PC-3 (cell line): ENCODE results near the gene RBMS3. TPM values are rescaled to one million over a fixed set of nuclear protein-coding genes. Genes with fewer than 3 reads are reported as not detected.

Source experiments
- ATAC-seq: fragments of 200-7000 bp; cut with Tn5 transposase; 2 replicates; pipeline ENCODE4 v1.9.1; 2020; ENCODE audit warnings: mild to moderate bottlenecking, moderate library complexity
- BruUV-seq: library from RNA; stranded (reverse); fragments of 400-500 nt; replicated peaks from 2 replicates; lab custom pipeline; 2021; lab: Mats Ljungman, UMichigan
- CTCF ChIA-PET: fragments of 300-600 bp; sonication (Branson Sonifier 250); formaldehyde crosslinking; loops from one replicate; lab custom pipeline; 2022; ENCODE audit warnings: antibody characterized with exemption; lab: Charles Lee
- POLR2A ChIA-PET: fragments of 300-600 bp; sonication (Branson Sonifier 250); formaldehyde crosslinking; loops from one replicate; lab custom pipeline; 2022; ENCODE audit warnings: antibody characterized with exemption; ENCODE audit not compliant: unreplicated experiment; lab: Charles Lee
- DNase-seq: peaks from one replicate; pipeline ENCODE4 v3.0.0-alpha.2; 2015
- H2AFZ ChIP-seq: fragments of 300-600 bp; sonication (generic); 2 replicates; pipeline ENCODE4 v1.6.0; 2016; ENCODE audit warnings: antibody characterized with exemption, low read length
- H3F3A ChIP-seq: fragments of 300-600 bp; sonication (generic); one replicate; pipeline ENCODE4 v1.6.0; 2017; ENCODE audit warnings: antibody characterized with exemption, low read length, control low read depth, mild to moderate bottlenecking; ENCODE audit not compliant: unreplicated experiment
- H3K27ac ChIP-seq: fragments of 300-600 bp; sonication (generic); 2 replicates; pipeline ENCODE4 v1.5.1; 2016; ENCODE audit warnings: mild to moderate bottlenecking, low read length
- H3K27me3 ChIP-seq: fragments of 300-600 bp; sonication (generic); 2 replicates; pipeline ENCODE4 v1.6.1; 2016; ENCODE audit warnings: low read length, mixed read lengths
- H3K36me3 ChIP-seq: fragments of 300-600 bp; sonication (generic); 2 replicates; pipeline ENCODE4 v1.6.1; 2016; ENCODE audit warnings: low read depth, mixed run types, low read length, mixed read lengths
- H3K4me1 ChIP-seq: fragments of 300-600 bp; sonication (generic); 2 replicates; pipeline ENCODE4 v1.5.1; 2016; ENCODE audit warnings: low read length; ENCODE audit not compliant: insufficient read depth
- H3K4me2 ChIP-seq: fragments of 300-600 bp; sonication (generic); 2 replicates; pipeline ENCODE4 v1.6.0; 2016; ENCODE audit warnings: low read length
- H3K4me3 ChIP-seq: fragments of 300-600 bp; sonication (generic); 2 replicates; pipeline ENCODE4 v1.5.1; 2016; ENCODE audit warnings: mild to moderate bottlenecking, low read length, mixed read lengths
- H3K79me2 ChIP-seq: fragments of 300-600 bp; sonication (generic); 2 replicates; pipeline ENCODE4 v1.6.1; 2017; ENCODE audit warnings: low read length, mixed read lengths
- H3K9ac ChIP-seq: fragments of 300-600 bp; sonication (generic); 2 replicates; pipeline ENCODE4 v1.6.0; 2016; ENCODE audit warnings: mild to moderate bottlenecking, low read length
- H3K9me2 ChIP-seq: fragments of 300-600 bp; sonication (generic); replicated peaks from 2 replicates; pipeline ENCODE4 v1.6.1; 2016; ENCODE audit warnings: mixed run types, low read length, mixed read lengths
- H3K9me3 ChIP-seq: fragments of 300-600 bp; sonication (generic); 2 replicates; pipeline ENCODE4 v1.6.1; 2016; ENCODE audit warnings: low read length, mixed read lengths
- H4K20me1 ChIP-seq: fragments of 300-600 bp; sonication (generic); 2 replicates; pipeline ENCODE4 v1.6.1; 2016; ENCODE audit warnings: low read length, mixed read lengths
- EZH2 ChIP-seq: fragments of 300-600 bp; sonication (generic); IDR thresholded peaks from one replicate; pipeline ENCODE4 v1.6.1; 2017; ENCODE audit warnings: antibody characterized with exemption, mild to moderate bottlenecking, low read length; ENCODE audit not compliant: unreplicated experiment
- EZH2phosphoT487 ChIP-seq: fragments of 300-600 bp; sonication (generic); IDR thresholded peaks from 2 replicates; pipeline ENCODE4 v1.6.1; 2018; ENCODE audit warnings: mild to moderate bottlenecking, antibody characterized with exemption, low read length, borderline replicate concordance
- intact Hi-C: fragments of 100-400 bp; cut with micrococcal nuclease; formaldehyde crosslinking; loops from 2 replicates; pipeline ENCODE4 v1.9.0; 2023
- total RNA-seq: library from RNA; depleted of rRNA; stranded (reverse); fragments of >200 nt; gene quantifications from 2 replicates; pipeline ENCODE4 v1.2.3, GENCODE V29; 2014
- TF ChIP-seq, protein P1 (sequence below): fragments of 300-600 bp; sonication (generic); conservative IDR thresholded peaks from 2 replicates; pipeline ENCODE4 v1.5.1; 2017; ENCODE audit warnings: antibody characterized with exemption, low read depth, mild to moderate bottlenecking, low read length

Gene RBMS3
- total RNA-seq, 1 experiment from 2014 or later: 5.4 TPM

DNA sequence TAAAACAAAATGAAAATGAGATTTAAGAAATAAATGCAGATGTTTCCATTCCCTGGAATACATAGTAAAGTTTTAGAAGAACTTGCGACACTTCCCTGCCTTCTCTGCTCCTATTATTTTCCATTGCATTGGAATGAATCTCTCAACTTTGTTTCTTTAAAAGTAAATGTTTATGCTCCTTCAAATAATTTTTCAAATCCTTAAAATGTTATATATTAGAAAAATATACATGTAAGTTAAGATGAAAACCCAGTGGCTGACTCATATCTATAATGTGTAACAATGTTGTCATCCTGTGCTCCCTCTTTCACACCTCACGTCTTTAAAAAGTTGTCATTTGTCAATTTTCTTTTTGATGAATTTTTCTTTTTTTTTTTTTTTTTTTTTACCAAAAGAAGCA is 3.6 kb downstream of the RBMS3 start:
- peak overlapping the region; percentile 84 for H3K4me2 ChIP-seq
- H2AFZ ChIP-seq: no peak overlapping the region
- ATAC-seq (no peak), DNase-seq (no peak)
- ChIA-PET CTCF (no interaction called here), POLR2A (no interaction called here)
- no peaks in the 10 kb centered on the region for H4K20me1 ChIP-seq
- no peaks in the 10 kb centered on the region for H3K27me3 ChIP-seq
- no peaks in the 10 kb centered on the region for H3K36me3 ChIP-seq
- intact Hi-C loops: loop anchor here (5.0 to 10.0 kb wide), 3 partner anchors 82 to 330 kb away; no protein-coding TSS in a partner anchor
- TF ChIP-seq EZH2phosphoT487 (no peak), EZH2 (no peak)
- TF ChIP-seq, protein P1, sequence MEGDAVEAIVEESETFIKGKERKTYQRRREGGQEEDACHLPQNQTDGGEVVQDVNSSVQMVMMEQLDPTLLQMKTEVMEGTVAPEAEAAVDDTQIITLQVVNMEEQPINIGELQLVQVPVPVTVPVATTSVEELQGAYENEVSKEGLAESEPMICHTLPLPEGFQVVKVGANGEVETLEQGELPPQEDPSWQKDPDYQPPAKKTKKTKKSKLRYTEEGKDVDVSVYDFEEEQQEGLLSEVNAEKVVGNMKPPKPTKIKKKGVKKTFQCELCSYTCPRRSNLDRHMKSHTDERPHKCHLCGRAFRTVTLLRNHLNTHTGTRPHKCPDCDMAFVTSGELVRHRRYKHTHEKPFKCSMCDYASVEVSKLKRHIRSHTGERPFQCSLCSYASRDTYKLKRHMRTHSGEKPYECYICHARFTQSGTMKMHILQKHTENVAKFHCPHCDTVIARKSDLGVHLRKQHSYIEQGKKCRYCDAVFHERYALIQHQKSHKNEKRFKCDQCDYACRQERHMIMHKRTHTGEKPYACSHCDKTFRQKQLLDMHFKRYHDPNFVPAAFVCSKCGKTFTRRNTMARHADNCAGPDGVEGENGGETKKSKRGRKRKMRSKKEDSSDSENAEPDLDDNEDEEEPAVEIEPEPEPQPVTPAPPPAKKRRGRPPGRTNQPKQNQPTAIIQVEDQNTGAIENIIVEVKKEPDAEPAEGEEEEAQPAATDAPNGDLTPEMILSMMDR: no peak
- peak overlapping the region; percentile 69; the same call in 1 of the 2 replicates for H3K9ac ChIP-seq
- no peaks in the 10 kb centered on the region for H3K9me3 ChIP-seq
- H3K4me1 ChIP-seq: peaks cover 27% of the 10 kb centered on the region
- no TSS peak for BruUV-seq
- H3K9me2 ChIP-seq: no peaks in the 10 kb centered on the region
- no peak overlapping the region for H3K27ac ChIP-seq
- H3F3A ChIP-seq: no peaks in the 10 kb centered on the region
- peak overlapping the region; percentile 71; the same call in 1 of the 2 replicates for H3K4me3 ChIP-seq
- H3K79me2 ChIP-seq: peaks cover 45% of the 10 kb centered on the region

DNA sequence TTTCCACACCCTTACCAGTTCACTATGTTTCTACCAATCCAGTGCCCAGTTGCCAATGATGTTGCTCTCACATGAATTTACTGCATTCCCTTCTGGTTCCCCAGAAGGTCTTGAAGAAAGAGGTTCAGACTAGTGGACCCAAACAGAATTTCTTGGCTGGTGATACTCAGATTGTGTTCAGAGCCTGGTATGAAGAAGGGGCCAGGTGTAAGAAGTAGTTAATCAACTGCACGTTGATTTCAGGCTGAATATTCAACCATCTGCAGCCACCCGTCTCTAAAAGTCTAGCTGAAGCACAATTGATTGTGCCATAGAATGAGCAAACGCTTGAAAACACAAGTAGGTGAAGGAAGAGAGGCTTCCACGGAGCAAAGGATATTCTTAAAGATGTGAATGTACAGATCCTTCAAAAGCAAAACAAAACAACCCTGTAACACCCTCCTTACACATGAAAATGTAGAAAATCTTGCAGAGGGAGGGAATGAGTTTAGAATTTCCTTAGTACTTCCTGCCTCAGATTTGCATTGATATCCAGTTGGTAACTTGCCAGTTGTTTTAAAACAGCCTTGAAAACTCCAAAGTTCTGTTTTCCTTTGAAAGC is 4.7 kb downstream of the RBMS3 start:
- Histone ChIP-seq H3K4me2 (peak overlapping the region; percentile 53), H3K9me3 (no peaks in the 10 kb centered on the region), H3K79me2 (peaks cover 45% of the 10 kb centered on the region), H3K4me1 (peaks cover 22% of the 10 kb centered on the region), H4K20me1 (no peaks in the 10 kb centered on the region), H3K9ac (no peak overlapping the region), H3K27me3 (no peaks in the 10 kb centered on the region), H3K27ac (no peak overlapping the region), H3K36me3 (no peaks in the 10 kb centered on the region), H2AFZ (peak overlapping the region; percentile 50), H3K9me2 (no peaks in the 10 kb centered on the region), H3K4me3 (0 out of 2 replicates have a peak overlapping the region, but pooled peaks have one; percentile 12), H3F3A (no peaks in the 10 kb centered on the region)
- POLR2A ChIA-PET: interaction anchor here (0.7 kb wide), 1 partner anchor 38 kb away, joined by 8 read pairs; no protein-coding TSS in a partner anchor
- CTCF ChIA-PET: no interaction called here
- TF ChIP-seq EZH2phosphoT487: no peak
- TF ChIP-seq, protein P1: no peak
- no peak for TF ChIP-seq EZH2
- no peak for ATAC-seq
- no TSS peak for BruUV-seq
- DNase-seq: peak; percentile 31
- intact Hi-C loops: loop anchor here (10.0 kb wide), 1 partner anchor 331 kb away; no protein-coding TSS in a partner anchor
